HL-60/S4 treated with phorbol 12-myristate 13-acetate at 8.2 ng/mL for 4 days and 3 days (cell line): ENCODE results near the gene CTNNA3.
"Not testable (repeated sequence)": the region's sequence is repeated elsewhere in the genome, so short reads cannot be mapped to it uniquely, and the experiment has no call there.

ENCODE experiments used
- in situ Hi-C: fragments of 300-500 bp; cut with MboI; formaldehyde crosslinking; loops from 2 replicates; pipeline ENCODE4 v1.15.0; 2022; ENCODE audit warnings: low sequenced_read_pairs

The CTNNA3 gene

DNA sequence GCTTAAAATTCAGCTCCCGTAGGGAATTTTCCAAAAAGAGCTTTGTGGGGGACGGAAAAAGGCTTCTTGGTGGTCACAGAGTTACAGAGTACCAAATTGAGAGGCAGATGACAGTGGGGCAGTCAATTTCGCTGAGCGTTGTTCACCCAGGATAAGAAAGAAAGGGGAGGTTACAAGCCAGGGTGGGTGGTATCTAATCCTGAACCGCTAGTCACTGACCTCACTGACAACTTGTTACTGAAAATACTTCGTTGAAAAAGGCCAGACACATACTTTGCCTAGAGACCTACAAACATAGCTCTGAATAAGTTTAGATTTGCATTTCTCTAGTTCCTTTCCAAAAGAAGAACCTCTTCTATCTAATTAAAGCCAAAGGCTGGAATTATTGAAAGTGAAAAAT lies at the start of gene CTNNA3:
CTNNA3 (minus strand) TSS at position 167 of the 400 bp plus-strand sequence.
- in situ Hi-C loops, result no loop called here

DNA sequence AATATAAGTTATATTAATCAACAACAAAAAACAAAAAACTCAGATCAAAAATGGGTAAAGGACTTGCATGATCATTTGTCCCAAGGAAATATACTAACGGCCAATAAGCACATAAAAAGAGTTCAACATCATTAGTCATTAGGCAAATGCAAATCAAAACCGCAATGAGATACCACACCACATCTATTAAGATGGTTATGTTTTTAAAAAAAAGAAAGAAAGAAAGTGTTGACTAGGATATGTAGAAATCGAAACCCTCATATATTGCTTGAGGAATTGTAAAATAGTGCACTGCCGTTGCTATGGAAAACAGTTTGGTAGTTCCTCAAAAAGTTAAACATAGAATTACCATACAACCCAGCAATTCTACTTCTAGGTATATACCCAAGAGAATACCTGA lies 39.4 kb upstream of the CTNNA3 start:
- in situ Hi-C loops, result no loop called here

DNA sequence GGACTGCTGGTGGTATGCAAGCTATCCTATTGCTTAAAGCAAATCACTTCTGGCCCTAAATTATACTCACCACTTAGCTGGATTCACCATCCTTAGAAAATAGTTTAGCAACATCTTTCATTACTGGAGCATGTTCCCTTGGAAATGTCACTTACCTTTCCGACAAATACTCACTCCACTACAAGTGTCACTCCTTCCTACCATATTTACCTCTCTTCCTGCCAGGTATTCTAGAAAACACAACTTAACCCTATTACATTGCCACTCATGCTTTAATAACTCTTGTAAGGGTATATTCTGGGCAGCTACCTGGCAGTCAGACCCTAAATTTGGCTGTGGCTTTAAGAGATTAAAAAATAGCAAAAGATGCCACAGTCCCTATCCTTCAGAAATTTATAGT lies 37.5 kb upstream of the CTNNA3 start:
- in situ Hi-C loops, result no loop called here

- in situ Hi-C loops, result no loop called here
Observed at GRCh38 chr10:67725567-67725966, 29.6 kb upstream of the CTNNA3 start.

DNA sequence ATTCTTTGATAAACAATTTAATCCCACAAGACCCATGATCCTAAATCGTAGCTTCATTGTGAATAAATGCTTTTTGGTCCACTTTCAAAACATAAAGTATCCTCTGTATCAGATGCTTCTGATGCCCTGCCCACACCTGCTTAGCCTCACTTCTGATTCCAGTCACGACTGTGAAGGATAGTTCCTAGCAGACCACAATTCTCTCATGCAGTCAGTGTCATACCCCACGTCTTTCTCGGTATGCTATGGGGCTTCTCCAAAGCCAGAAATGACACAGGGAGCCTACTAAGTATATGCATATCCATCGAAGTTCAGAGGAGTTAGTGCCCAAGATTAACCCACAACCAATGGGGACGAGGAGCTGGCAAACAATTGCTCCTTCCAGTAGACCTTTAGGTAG lies 27.6 kb upstream of the CTNNA3 start:
- in situ Hi-C loops, result no loop called here

- in situ Hi-C loops, result no loop called here
Observed at GRCh38 chr10:67722113-67722512, 26.1 kb upstream of the CTNNA3 start.

DNA sequence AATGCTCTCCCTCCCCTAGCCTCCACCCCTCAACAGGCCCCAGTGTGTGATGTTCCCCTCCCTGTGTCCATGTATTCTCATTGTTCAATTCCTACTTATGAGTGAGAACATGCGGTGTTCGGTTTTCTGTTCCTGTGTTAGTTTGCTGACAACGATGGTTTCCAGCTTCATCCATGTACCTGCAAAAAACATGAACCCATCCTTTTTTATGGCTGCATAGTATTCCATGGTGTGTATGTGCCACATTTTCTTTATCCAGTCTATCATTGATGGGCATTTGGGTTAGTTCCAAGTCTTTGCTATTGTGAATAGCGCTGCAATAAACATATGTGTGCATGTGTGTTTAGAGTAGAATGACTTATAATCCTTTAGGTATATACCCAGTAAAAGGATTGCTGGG lies 20.5 kb upstream of the CTNNA3 start:
- in situ Hi-C loops, result not testable (repeated sequence)

DNA sequence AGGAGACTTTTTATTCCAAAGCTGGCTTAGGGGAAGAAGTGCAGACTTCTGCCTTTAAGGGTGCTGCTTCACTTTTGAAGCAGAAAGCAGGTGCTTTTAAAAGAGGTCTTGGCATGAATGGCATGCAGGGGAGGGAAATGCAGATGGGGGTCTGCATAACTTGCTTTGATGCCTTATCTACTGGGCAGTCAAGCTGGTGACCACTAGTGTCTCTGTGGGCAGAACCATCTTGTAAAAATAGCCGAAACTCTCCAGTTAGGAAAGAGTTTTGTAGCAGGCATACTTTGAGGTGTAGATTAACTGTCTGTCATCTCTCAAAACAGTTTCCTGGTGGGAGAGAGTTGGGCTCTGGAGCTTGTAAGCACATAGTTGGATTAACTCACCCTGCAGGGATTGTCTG lies 9.9 kb upstream of the CTNNA3 start:
- in situ Hi-C loops, result no loop called here

DNA sequence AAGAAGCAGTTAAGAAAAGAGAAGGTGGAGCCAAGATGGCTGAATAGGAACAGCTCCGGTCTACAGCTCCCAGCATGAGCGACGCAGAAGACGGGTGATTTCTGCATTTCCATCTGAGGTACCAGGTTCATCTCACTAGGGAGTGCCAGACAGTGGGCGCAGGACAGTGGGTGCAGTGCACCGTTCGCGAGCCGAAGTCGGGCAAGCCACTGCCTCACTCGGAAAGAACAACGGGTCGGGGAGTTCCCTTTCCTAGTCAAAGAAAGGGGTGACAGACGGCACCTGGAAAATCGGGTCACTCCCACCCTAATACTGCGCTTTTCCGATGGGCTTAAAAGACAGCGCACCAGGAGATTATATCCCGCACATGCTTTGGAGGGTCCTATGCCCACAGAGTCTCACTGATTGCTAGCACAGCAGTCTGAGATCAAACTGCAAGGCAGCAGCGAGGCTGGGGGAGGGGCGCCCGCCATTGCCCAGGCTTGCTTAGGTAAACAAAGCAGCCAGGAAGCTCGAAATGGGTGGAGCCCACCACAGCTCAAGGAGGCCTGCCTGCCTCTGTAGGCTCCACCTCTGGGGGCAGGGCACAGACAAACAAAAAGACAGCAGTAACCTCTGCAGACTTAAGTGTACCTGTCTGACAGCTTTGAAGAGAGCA lies 3.7 kb upstream of the CTNNA3 start:
- in situ Hi-C loops, result not testable (repeated sequence)

DNA sequence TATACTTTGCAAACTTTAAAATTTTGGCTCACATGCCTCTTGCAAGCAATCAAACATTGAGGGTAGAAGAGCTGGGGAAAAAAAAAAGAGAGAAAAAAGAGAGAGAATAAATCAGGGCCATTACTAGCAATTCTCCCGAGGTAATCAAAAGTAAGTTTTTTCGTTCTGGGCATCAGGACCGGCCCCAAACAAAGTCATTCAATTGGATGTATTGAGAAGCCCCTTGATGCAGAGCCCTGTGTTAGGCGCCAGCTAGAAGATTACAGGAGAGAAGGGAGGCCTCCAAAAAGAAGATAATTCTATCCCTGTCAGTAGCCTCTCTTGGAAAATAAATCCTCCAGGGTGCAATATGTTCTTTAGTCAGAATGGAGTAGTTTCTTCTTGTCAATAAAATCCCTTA lies 2.2 kb upstream of the CTNNA3 start:
- in situ Hi-C loops, result no loop called here

DNA sequence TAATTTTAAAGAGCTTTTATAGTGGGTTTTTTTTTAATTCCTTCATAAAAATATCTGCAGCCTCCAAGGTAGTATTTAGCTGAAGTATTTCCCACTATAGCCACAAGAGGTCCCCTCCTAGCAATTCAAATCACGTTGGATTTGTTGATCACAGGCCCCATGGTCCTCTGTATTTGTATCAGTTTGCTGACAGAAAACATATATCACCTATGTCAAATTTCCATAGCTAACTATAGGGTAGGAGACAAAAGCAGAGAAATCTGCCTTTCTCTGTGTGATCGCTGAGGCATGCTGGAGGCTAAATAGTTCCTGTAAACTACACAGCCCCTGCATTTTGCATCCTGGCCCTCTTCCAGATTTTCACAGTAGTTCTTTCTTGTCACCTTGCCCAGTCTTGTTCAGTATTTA lies 1.7 kb upstream of the CTNNA3 start:
- in situ Hi-C loops, result no loop called here

- in situ Hi-C loops, result no loop called here
Observed at GRCh38 chr10:67696679-67697078, 684 bp upstream of the CTNNA3 start.

- in situ Hi-C loops, result no loop called here
Observed at GRCh38 chr10:67695555-67695954, 440 bp downstream of the CTNNA3 start.

GRCh38 chr10:67691861-67692260 lies 4.1 kb downstream of the CTNNA3 start:
- in situ Hi-C loops, result not testable (repeated sequence)

DNA sequence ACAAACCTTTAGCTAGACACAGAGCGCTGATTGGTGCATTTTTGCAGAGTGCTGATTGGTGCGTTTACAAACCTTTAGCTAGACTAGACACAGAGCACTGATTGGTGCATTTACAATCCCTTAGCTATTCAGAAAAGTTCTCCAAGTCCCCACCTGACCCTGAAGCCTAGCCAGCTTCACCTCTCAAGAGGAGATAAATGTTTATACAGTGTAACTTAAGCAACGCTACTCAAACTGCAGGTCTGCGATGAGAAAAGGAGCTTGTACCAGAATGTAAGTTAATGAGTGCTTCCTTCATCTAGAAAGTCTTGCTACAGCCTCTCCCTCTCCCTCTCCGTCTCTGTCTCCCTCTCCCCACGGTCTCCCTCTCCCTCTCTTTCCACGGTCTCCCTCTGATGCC lies 5.5 kb downstream of the CTNNA3 start:
- in situ Hi-C loops, result not testable (repeated sequence)

DNA sequence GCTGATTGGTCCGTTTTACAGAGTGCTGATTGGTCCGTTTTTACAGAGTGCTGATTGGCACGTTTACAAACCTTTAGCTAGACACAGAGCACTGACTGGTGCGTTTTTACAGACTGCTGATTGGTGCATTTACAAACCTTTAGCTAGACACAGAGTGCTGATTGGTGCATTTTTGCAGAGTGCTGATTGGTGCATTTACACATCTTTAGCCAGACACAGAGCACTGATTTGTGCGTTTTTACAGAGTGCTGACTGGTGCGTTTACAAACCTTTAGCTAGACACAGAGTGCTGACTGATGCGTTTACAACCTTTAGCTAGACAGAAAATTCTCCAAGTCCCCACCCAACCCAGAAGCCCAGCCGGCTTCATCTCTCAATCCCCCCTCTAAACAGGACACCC lies 11.9 kb downstream of the CTNNA3 start:
- in situ Hi-C loops, result not testable (repeated sequence)

GRCh38 chr10:67678335-67678974 lies 17.5 kb downstream of the CTNNA3 start:
- in situ Hi-C loops, result no loop called here

- in situ Hi-C loops, result no loop called here
Observed at GRCh38 chr10:67676208-67676825, 19.7 kb downstream of the CTNNA3 start.

- in situ Hi-C loops, result no loop called here
Observed at GRCh38 chr10:67670401-67670800, 25.6 kb downstream of the CTNNA3 start.

DNA sequence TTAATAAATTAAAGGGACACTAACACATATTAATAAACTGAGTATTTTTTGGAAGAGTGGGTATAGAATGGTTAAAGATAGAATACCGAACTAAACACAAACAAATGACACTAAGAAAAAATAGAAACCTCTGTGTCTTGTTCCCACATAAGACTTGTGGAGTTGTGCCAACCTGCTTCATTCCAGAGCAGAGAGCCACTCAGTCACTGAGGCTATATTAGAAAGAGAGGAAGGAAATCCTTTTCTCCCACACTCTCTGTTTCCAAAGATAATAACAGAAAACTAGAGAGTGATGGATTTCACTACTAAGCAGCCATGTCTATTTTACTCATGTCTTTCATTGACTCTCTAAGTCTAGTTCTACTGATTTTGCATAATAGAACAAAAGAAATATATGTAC lies 26.0 kb downstream of the CTNNA3 start:
- in situ Hi-C loops, result no loop called here

GRCh38 chr10:67668448-67668847 lies 27.5 kb downstream of the CTNNA3 start:
- in situ Hi-C loops, result no loop called here

DNA sequence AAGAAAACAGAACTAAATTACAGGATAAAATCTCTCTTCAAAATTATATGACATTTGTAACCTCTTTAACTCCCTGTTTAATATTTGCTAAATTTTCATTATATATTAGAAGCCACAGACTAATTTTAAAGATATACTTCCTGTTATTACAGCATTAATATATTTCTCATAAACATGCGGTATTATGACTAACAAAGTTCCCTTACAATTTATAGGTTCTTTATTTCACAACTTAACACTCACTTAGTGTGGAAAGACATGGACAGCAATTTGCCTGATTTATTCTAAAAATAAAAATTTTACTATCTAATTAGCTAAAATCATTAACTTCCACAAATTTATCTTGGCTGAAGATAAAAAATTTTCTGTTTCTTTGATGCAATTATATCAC lies 29.0 kb downstream of the CTNNA3 start:
- in situ Hi-C loops, result no loop called here
